GM12878 (cell line): ENCODE results near the gene DLEC1. TPM values are rescaled to one million over a fixed set of nuclear protein-coding genes. Genes with fewer than 3 reads are reported as not detected.

Source experiments
- EGR1 ChIP-seq, 2 experiments: IDR thresholded peaks; 1 replicate in 1 of 2; 2 replicates in 1 of 2; pipeline ENCODE4 v1.6.1; 2011 to 2012; ENCODE audit warnings: low read depth in 2 of 2, low read length in 2 of 2, borderline replicate concordance in 1 of 2, mild to moderate bottlenecking in 1 of 2, moderate library complexity in 1 of 2
- GATAD2B ChIP-seq: fragments of 450-650 bp; conservative IDR thresholded peaks from 2 replicates; pipeline ENCODE4 v1.6.1; 2017; ENCODE audit warnings: low read depth, mild to moderate bottlenecking, moderate library complexity
- LARP7 ChIP-seq: fragments of 450-650 bp; IDR thresholded peaks from 2 replicates; pipeline ENCODE4 v1.6.1; 2017; ENCODE audit warnings: mild to moderate bottlenecking
- MEF2A ChIP-seq: IDR thresholded peaks from 2 replicates; pipeline ENCODE4 v1.6.1; 2011; ENCODE audit warnings: low read depth, mild to moderate bottlenecking, low read length, moderate library complexity; ENCODE audit not compliant: insufficient read depth
- PML ChIP-seq: IDR thresholded peaks from 2 replicates; pipeline ENCODE4 v1.6.1; 2012; ENCODE audit warnings: low read length, inconsistent platforms
- POLR2A ChIP-seq: IDR thresholded peaks from 2 replicates; pipeline ENCODE4 v1.6.1; 2011; ENCODE audit warnings: low read depth, mild to moderate bottlenecking, low read length
- POLR2AphosphoS2 ChIP-seq: IDR thresholded peaks from 2 replicates; pipeline ENCODE4 v1.6.1; 2011; ENCODE audit warnings: low read depth, mild to moderate bottlenecking, low read length, improper control_type of control experiment, moderate library complexity
- SIN3A ChIP-seq: IDR thresholded peaks from 2 replicates; pipeline ENCODE4 v1.6.1; 2012; ENCODE audit warnings: low read depth, low read length, improper control_type of control experiment
- SRF ChIP-seq, 2 experiments: IDR thresholded peaks; 2 replicates each; pipeline ENCODE4 v1.6.1; 2011; ENCODE audit warnings: low read depth in 2 of 2, low read length in 2 of 2, mild to moderate bottlenecking in 1 of 2, moderate library complexity in 1 of 2
- TCF12 ChIP-seq: IDR thresholded peaks from 2 replicates; pipeline ENCODE4 v1.6.1; 2011; ENCODE audit warnings: low read depth, mild to moderate bottlenecking, low read length
- TCF3 ChIP-seq: IDR thresholded peaks from 2 replicates; pipeline ENCODE4 v1.6.1; 2012; ENCODE audit warnings: low read depth, mild to moderate bottlenecking, low read length, borderline replicate concordance; ENCODE audit not compliant: insufficient read depth
- ZBED1 ChIP-seq: IDR thresholded peaks from 2 replicates; pipeline ENCODE4 v1.6.1; 2016; ENCODE audit warnings: borderline replicate concordance
- ZBTB33 ChIP-seq: fragments of 450-650 bp; IDR thresholded peaks from 2 replicates; pipeline ENCODE4 v1.6.1; 2017; ENCODE audit warnings: mild to moderate bottlenecking
- ZBTB40 ChIP-seq: fragments of 450-650 bp; IDR thresholded peaks from 2 replicates; pipeline ENCODE4 v1.6.1; 2016; ENCODE audit warnings: mild to moderate bottlenecking, moderate library complexity, borderline replicate concordance
- polyA plus RNA-seq, 11 experiments: library from polyadenylated mRNA; depleted of rRNA in 4 of 11; unstranded in 6 of 11; stranded (reverse) in 5 of 11; fragments of >200 nt; fragmentation: Nextera tagmentation in 4 of 11; fragmentation: Illumina TruSeq in 1 of 11; extraction: Ambion mirVana in 4 of 11; extraction: Trizol in 1 of 11; gene quantifications; 1 replicate in 1 of 11; 2 replicates in 10 of 11; pipeline versions ENCODE4 v1.2.1 to v1.2.3, GENCODE V29; 2011 to 2016; ENCODE audit warnings: inconsistent platforms in 2 of 11, missing spikeins in 2 of 11, low read depth in 1 of 11
- total RNA-seq, 4 experiments: library from RNA; depleted of rRNA in 3 of 4; stranded (reverse); fragments of >200 nt in 3 of 4; fragmentation: Illumina TruSeq in 1 of 4; extraction: Trizol in 1 of 4; gene quantifications; 2 replicates each; pipeline versions ENCODE4 v1.2.1 to v1.2.3, GENCODE V29; 2013 to 2021
- TF ChIP-seq, protein P1 (sequence below): fragments of 450-650 bp; IDR thresholded peaks from 2 replicates; pipeline ENCODE4 v1.6.1; 2016; ENCODE audit warnings: mild to moderate bottlenecking
- TF ChIP-seq, protein P2 (sequence below): fragments of 450-650 bp; conservative IDR thresholded peaks from 2 replicates; pipeline ENCODE4 v1.6.1; 2017; ENCODE audit warnings: mild to moderate bottlenecking, moderate library complexity

DLEC1 gene
- total and polyA plus RNA-seq, 10 of the 15 experiments (the other 5 are each of a cell fraction or from before 2014, with no cell fraction given) = 0.03 to 0.29 (median 0.07) TPM; not detected in 3

- TF ChIP-seq EGR1 (IDR thresholded peaks at IDR 0.05; ENCODE audit: borderline replicate concordance in 1 of 2, low read depth in 2 of 2, low read length in 2 of 2) (peak; percentile 67 to 97), MEF2A (no peak), LARP7 (peak; percentile 82), ZBTB33 (no peak), SRF (IDR thresholded peaks at IDR 0.05; ENCODE audit: low read depth in 2 of 2, low read length in 2 of 2) (0 out of 4 replicates have a peak, but pooled peaks of 1 of the 2 experiments have one; percentile 19), GATAD2B (peak; percentile 87), POLR2A (peak; percentile 99), TCF12 (0 out of 2 replicates have a peak, but pooled peaks have one; percentile 28), ZBTB40 (peak; percentile 83), POLR2AphosphoS2 (peak; percentile 72), PML (peak; percentile 84), TCF3 (no peak), SIN3A (0 out of 2 replicates have a peak, but pooled peaks have one; percentile 44), ZBED1 (no peak)
- TF ChIP-seq, protein P1, sequence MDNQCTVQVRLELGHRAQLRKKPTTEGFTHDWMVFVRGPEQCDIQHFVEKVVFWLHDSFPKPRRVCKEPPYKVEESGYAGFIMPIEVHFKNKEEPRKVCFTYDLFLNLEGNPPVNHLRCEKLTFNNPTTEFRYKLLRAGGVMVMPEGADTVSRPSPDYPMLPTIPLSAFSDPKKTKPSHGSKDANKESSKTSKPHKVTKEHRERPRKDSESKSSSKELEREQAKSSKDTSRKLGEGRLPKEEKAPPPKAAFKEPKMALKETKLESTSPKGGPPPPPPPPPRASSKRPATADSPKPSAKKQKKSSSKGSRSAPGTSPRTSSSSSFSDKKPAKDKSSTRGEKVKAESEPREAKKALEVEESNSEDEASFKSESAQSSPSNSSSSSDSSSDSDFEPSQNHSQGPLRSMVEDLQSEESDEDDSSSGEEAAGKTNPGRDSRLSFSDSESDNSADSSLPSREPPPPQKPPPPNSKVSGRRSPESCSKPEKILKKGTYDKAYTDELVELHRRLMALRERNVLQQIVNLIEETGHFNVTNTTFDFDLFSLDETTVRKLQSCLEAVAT = peak; percentile 43; the same call in 1 of the 2 replicates
- TF ChIP-seq, protein P2, sequence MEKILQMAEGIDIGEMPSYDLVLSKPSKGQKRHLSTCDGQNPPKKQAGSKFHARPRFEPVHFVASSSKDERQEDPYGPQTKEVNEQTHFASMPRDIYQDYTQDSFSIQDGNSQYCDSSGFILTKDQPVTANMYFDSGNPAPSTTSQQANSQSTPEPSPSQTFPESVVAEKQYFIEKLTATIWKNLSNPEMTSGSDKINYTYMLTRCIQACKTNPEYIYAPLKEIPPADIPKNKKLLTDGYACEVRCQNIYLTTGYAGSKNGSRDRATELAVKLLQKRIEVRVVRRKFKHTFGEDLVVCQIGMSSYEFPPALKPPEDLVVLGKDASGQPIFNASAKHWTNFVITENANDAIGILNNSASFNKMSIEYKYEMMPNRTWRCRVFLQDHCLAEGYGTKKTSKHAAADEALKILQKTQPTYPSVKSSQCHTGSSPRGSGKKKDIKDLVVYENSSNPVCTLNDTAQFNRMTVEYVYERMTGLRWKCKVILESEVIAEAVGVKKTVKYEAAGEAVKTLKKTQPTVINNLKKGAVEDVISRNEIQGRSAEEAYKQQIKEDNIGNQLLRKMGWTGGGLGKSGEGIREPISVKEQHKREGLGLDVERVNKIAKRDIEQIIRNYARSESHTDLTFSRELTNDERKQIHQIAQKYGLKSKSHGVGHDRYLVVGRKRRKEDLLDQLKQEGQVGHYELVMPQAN = peak; percentile 66
Measured at GRCh38 chr3:37993820-37994638, 45.0 kb upstream of the DLEC1 start (continued).
